CMK (cell line): Measurements from ENCODE around the gene MGAT2.
"Not testable (repeated sequence)": the region's sequence is repeated elsewhere in the genome, so short reads cannot be mapped to it uniquely, and the experiment has no call there.

Experiments used
- DNase-seq: peaks from one replicate; pipeline ENCODE4 v3.0.0-alpha.2; 2010; ENCODE audit warnings: low read depth

MGAT2 gene

DNA sequence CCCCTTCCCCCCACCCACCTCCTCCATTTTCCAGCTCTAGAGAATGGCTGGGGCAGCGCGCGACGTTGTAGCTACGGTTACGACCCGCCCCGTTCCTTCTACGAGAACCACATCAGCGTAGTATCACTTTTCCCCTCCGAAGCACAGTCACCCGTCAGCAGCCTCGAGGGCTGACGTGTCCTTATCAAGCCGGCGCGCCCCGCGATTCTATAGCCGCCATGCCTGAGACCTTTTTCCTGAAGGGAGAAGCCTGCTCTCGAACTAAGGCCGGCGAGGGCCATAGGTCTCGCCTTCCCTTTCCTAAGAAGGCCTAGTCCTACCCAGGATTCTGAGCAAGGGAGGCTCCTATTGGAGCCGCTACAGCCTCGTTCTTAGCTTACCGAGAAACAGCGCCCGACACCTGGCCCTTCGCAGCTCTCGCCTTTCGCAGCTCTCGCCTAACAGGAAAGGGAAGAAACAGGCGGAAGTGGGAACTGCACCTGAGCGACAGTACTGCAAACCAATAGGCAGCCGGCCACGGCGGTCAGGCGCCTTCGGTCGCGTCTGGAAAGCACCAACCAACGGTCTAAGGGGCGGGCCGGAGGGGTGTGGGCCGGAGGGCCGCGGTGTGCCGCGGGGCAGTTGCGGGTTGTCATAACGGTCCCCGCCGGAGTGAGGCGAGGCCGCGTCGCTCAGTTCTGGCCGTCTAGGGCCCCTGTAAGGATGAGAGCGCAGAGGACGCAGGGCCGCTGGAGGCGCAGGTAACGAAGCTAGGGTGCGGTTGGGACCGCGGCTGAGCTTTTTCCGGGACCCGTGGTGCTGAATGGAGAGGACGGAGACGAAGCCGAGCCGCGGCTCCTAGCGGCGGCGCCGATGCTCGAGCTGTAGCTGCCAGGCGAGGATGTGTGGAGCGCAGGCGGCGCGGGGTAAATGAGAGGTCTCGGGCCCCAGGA is at the start of gene MGAT2, which contains the start of gene RPL36AL:
Gene MGAT2, plus strand, starts transcription at position 618 of the 932 bp plus-strand sequence. CDS start 470 bp downstream, outside the sequence.
Gene RPL36AL, minus strand, starts transcription at position 445 of the 932 bp plus-strand sequence. CDS start 1,522 bp downstream, outside the sequence.
- peak; percentile 91 for DNase-seq

DNA sequence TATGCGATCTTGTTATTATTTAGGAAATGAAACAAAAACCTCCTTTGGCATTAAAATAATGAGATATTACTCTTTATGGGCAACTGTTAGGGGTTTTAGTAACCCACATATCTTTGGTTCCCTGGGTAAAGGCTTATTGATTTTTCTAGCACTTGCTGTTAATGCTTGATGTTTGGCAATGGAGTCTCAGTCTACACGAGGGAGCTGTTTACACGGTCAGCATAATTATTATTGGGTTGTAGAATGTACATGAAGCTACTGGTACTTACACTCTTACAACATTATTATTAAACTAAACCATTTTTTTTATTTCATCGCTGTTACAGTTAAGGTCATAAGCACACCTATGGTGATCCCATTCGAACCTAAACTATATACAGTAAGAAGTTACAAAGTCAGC is 46.6 kb upstream of the MGAT2 start:
- DNase-seq: no peak

DNA sequence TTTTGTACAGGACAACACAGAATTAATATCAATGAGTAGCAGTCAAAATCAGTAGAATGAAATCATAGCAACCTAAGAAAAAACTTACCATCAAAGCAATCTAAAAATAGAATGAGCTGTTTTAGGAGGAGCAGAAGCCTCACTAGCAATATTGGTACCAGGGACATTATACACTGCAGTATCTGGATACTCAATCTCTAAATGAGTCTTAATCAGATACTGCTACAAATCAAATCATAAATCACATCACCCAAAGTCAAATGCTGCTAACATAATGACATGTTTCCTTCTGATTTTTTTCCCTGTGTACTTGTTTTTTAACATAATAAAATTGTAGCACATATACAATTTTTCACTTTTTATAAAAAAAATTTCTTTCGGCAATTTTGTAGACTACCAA is 42.5 kb upstream of the MGAT2 start:
- DNase-seq: no peak

DNA sequence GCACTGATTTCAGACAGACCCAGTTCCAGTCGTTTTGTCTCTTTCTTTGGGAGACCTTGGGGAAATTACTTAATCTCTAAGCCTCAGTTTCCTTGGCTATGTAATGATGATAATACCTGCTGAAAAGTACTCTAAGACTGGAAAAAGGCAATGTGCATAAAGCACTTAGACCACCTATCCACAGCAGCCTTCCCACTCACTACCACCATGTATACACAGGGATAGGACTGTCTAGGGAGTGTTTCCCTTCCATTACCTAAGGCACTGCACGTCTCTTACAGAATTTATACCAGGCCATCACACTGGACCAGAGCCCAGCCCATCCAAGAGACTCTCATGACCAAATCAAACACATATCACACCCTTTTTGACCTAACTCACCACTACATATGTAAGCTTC is 40.8 kb upstream of the MGAT2 start:
- no peak for DNase-seq

DNA sequence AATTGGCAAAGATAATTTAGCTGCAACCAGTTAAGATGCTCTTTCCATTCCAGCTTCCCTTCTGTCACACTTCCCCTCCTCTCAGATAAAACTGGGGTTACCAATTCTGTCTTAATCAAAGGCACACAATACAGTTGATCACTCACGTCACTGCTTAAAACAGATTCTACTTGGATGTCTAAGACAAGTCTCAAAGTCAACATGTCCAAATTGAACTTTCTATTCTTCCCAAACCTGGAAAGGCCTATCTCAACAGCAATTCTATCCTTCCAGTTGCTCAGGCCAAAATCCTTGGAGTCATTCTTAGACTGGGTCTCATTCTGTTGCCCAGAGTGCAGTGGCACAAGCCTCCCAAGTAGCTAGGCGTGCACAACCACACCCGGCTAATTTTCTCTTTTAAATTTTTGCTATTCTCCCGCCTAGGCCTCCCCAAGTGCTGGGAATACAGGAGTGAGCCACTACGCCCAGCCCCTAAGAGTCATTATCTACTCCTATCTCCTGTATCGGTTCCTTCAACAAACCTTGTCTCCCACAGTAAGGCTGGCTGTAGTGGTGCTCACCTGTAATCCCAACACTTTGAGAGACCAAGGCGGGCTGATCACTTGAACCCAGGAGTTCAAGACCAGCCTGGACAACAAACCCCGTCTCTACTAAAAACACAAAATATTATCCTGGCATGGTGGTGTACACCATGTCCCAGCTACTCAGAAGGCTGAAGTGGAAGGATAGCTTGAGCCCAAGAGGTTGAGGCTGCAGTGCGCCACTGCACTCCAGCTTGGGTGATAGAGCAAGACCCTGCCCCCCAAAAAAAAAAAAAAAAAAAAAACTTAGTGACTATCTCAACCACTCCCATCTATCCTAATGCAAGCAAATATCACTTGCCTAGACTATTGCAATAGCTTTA is 39.1 kb upstream of the MGAT2 start:
- no peak for DNase-seq

DNA sequence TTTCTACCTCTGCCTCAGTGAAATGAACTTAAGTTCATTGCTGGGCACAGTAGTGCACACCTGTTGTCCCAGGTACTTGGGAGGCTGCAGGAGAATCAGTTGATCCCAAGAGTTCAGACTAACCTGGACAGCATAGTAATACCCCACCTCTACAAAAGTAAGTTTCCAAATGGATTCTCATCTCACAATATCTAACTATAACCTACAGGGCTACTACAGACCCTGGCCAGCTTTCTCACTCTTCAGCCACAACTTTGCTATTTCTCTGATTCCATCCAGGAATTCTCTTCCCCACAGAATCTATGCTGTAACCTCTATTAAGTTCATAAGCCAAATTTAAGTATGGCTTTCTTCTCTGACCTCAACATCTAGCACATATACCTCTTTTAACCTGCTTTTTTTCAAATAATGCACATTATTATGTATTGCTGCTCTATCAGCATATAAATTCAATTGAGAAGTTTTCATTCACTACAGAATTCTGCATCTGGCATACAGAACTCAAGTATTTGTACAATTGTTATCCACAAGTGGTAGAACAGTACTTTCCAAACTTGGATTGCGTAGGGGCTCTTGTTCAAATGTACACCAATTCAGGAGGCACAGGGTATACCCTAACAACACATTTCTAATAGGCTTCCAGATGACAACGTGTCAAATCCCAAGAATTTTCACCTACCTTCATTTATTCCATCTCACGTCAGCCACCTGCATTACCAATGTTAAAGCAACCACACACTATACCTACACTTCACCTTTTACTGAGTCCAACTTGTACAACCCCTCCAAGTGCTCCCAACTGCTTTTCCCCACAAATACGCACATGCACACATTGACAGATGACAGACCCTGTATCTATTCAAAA is 38.3 kb upstream of the MGAT2 start:
- no peak for DNase-seq

DNA sequence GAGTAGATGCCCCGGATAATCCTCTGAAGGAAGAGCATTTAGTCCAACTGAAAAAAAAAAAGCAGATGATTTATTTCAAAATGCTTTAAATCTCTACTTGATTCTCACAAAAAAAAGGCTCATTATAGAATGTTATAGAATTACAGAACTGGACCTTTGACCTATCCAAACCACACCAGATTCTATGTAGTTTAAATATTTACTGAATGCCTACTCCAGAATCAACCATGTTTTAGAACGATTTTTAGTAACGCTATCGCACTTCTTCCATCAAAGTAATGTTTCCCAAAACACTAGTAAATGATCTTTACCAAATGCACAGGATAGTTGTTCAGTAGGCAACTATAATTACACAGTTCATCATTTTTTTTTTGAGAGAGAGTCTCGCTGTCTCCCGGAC is 37.0 kb upstream of the MGAT2 start:
- DNase-seq: no peak

DNA sequence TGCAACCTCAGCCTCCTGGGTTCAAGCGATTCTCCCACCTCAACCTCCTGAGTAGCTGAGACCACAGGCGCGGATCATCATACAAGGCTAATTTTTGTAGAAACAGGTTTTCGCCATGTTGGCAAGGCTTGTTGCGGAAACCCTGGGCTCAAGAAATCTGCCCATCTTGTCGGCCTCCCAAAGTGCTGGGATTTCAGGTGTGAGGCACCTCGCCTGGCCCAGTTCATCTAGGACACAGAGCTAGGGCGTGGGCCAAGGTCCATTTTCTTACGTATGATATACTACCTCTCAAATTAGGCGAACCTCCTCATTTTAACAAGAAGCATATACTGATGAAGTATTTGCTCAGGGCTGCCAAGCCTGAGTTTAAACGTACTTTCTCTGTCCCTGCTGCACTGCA is 36.5 kb upstream of the MGAT2 start:
- no peak for DNase-seq

DNA sequence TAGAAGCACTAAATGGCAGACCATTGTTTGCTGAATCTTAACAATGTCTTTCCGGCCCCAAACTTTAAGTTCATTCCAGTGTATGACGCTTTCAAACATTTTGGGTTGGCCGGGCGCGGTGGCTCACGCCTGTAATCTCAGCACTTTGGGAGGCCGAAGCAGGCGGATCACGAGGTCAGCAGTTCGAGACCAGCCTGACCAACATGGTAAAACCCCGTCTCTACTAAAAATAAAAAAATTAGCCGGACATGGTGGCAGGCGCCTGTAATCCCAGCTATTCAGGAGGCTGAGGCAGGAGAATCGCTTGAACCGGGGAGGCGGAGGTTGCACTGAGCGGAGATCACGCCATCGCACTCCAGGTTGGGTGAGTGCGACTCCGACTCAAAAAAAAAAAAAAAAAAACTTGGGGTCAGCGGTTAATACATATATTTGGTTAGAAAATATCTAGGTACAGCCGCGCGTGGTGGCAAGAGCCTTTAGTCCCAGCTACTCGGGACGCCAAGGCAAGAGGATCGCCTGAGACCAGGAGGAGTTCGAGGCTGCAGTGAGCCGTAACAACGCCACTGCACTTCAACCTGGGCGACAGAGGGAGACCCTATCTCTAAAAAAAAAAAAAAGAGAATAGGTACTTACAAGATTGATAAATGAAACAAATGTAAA is 35.5 kb upstream of the MGAT2 start:
- DNase-seq: not testable (repeated sequence)

DNA sequence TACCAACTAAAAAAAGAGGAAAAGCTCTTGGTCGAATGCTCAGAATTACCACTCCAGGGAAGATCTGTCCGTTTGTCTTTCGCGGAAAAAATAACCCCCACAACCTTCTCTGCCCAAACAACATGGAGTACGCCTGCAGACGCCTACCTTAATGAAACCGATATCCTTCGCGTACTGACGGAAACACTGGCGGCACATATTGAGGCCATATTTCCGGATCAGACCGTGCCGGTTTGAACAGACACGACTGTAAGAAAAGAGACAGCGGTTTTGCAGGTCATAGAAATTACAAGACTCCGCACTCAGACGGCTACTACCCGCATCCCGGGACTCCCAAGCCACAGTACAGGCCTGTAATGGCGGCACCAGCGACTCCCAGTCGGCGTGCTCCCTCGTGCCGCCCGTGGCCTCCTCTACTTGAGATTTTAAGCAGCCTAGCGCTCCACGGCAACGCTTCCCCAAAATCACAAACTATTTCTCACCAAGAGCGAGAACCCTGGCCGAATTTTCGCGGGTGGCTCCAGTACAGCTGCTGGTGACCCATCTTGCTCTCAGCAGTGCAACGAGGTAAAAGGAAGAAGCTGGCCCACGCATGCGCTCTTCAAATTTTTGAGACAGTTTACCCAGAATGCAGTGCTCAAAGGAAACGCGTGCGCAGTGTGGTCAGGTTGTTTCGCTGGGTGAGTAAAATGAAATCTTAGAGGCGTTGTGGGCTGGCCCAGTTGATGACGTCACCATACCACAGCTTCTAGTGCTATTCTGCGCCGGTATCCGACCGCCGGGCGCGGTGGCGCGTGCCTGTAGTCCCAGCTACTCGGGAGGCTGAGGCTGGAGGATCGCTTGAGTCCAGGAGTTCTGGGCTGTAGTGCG is 34.6 kb upstream of the MGAT2 start, which contains the start of gene RPS29:
Gene RPS29, minus strand, starts transcription at position 578 of the 870 bp plus-strand sequence. Its CDS starts 34 bp downstream, at position 544.
- DNase-seq: peak; percentile 94

DNA sequence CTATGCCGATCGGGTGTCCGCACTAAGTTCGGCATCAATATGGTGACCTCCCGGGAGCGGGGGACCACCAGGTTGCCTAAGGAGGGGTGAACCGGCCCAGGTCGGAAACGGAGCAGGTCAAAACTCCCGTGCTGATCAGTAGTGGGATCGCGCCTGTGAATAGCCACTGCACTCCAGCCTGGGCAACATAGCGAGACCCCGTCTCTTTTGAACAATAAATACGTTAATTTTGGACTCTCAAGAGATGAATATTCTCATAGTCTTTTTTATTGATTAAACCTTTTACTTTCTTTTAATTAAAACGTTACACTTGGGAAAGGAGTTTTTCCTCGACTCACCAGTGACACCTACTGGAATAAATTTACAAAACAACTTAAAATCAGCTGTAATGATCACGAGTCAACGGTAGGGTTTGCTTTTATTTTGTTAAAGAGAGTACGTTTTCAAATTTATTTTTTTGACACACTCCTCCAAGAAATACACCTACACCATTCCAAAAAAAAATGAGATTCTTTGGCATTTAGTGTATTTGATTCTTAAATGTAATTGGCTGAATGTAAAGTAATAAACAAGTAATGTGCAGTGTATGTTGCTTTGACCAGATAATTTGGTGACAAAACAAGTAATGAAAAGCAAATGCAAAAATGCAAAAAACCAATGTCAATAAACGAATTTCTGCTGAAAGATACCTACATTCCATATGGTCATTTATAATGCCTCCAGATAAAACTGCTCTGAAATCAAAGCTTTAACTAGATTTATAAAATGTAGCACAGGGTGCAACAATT is 33.7 kb upstream of the MGAT2 start:
- peak; percentile 49 for DNase-seq

DNA sequence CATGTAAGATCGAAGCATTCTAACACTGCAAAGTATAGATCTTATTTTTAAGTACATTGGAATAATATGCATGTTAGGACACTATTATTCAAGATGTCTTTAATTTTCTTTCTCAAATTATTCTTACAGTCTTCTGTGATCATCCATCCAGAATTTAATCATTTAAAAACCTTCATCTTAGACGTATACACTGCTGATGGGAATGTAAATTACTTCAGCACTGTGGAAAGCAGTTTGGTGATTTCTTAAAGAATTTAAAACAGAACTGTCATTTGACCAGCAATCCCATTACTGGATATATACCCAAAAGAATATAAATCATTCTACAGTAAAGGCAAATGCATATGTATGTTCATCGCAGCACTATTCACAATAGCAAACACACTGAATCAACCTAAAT is 31.2 kb upstream of the MGAT2 start:
- DNase-seq: no peak

DNA sequence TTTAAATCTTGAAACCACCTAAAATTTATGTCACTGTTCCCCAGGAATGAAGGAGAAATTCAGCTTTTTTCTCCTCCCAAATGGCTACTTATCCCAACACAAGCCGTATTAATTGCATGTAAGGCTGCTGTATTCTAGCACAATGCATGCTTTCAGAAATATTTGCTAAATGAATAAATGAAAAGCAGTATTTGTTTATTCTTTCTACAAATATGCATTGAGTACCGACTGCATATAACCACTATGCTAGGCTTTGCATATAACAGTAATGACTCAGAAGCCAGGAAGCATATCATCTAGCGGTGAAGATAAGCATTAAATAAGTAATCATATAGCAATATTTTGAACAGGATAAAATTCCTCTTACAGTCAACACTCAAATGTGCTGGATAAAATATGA is 27.6 kb upstream of the MGAT2 start:
- no peak for DNase-seq

DNA sequence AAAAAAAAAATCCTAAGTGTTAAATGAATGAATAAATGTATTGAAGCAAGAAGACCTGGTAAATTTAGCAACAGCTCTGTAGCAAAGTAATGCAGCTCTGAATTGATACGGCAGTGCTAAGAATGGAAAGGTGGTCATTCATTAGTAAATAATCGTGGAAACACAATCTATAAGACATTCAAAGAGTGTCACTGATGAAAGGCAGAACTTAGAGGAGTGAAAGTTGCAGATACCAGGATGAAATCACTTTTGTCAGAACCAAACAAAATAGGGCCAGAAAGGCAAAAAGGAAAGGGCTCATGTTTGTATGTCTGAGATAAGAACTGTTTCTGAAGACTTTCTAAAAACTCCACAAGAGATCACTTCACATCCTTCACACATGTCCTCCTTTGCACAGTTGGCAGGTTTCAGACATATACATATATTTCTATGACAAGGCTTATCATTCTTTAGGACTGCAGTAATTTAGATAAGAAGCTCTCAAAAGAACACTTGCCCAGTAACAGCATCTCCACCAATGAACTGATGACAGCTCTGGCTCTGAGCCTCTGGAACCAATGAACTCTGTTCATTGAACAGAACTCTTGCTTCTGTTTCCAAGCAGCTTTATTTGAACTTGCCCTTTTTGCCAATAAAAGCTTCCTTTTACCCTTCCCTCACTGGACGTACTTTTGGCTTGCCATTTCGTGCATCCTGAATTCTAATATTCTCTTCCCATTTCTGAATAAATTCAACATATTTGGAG is 26.1 kb upstream of the MGAT2 start:
- peak; percentile 66 for DNase-seq

DNA sequence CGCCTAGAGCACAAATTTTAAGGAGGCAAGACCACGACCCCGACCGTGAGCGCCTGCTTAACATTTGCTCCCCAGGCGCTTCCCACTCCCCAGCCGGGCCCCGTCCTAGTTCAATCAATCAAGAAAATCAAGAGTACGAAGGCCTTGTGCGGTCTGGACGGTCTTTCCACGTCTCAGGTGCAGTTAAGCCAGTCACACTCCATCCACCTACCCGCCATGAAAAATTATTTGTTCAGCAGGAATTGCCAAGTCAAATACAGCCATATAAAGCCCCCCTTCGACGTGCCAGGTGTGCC is 22.5 kb upstream of the MGAT2 start:
- DNase-seq: no peak

DNA sequence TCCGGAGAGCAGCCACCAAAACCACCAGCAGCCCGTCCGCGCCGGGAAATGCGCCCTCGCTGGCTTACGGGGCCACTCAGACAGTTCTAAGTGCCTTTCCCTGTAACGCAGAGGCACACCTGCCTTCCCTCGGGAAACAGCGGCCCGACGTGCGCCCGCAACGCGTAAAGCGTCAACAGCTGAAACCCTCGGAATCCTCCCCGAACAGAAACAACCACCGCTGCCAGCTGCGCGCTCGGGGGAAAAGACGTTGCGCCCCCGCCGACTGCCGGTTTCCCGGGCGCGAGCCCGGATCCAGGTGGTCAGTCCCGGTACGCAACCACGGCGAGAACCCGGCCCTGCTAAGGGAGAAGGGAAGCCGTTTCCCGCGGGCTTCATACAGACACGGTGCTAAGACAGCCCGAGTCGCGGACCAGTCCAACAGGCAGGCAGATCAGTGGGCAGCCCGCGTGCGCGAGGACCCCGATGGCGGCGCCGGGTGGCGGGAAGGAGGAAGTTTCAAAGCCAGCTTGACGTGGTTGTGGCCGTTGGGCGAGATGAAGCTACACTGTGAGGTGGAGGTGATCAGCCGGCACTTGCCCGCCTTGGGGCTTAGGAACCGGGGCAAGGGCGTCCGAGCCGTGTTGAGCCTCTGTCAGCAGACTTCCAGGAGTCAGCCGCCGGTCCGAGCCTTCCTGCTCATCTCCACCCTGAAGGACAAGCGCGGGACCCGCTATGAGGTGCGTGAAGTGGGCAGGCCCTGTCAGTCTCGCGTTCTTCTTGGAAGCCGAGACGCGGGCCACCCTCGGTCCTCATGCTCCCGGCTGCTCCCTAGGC is 21.9 kb upstream of the MGAT2 start, which contains the start of gene LRR1:
Gene LRR1, plus strand, starts transcription at position 456 of the 816 bp plus-strand sequence. Its CDS starts 81 bp downstream, at position 537.
- DNase-seq: peak; percentile 34

DNA sequence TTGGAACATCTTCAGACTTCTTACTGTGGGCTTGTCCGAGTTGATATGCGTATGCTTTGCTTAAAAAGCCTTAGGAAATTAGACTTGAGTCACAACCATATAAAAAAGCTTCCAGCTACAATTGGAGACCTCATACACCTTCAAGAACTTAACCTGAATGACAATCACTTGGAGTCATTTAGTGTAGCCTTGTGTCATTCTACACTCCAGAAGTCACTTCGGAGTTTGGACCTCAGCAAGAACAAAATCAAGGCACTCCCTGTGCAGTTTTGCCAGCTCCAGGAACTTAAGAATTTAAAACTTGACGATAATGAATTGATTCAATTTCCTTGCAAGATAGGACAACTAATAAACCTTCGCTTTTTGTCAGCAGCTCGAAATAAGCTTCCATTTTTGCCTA is 13.0 kb upstream of the MGAT2 start:
- no peak for DNase-seq

DNA sequence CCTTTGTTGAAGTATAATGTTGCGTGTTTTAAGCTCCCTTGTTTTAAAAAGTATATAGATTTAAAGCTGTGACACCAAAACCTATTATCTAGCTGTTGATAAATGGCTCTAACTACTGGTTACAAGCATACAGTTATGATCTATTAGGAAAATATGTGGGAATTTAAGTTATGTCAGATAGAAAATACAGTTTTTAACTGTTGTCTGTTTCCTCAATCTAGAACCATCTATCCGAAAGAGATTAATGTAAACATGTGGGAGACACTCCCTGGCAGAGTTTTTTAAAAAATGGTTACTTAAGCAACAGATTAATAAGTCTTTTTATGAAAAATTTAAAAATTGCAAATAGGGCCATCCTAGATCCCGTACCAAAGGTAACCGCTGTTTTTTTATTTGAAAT is 8.3 kb upstream of the MGAT2 start:
- DNase-seq: no peak
